HepG2 (cell line): Measurements from ENCODE around the gene UROD. TPM values are rescaled to one million over a fixed set of nuclear protein-coding genes. Genes with fewer than 3 reads are reported as not detected.

Experiments
- BORCS8-MEF2B ChIP-seq: sonication (generic); formaldehyde crosslinking; IDR thresholded peaks from 2 replicates; pipeline ENCODE4 v1.8.0; 2022; ENCODE audit warnings: mild to moderate bottlenecking, missing genetic modification reagents
- CEBPG ChIP-seq: IDR thresholded peaks from 2 replicates; pipeline ENCODE4 v1.6.1; 2016
- CHD2 ChIP-seq: IDR thresholded peaks from 2 replicates; pipeline ENCODE4 v1.6.1; 2011; ENCODE audit warnings: low read depth, low read length, improper control_type of control experiment
- HDAC1 ChIP-seq: sonication (generic); formaldehyde crosslinking; IDR thresholded peaks from 2 replicates; pipeline ENCODE4 v1.5.1; 2020; ENCODE audit warnings: mild to moderate bottlenecking, missing genetic modification reagents
- HNF4A ChIP-seq: sonication (generic); formaldehyde crosslinking; IDR thresholded peaks from 2 replicates; pipeline ENCODE4 v1.4.0; 2020; ENCODE audit warnings: missing genetic modification reagents
- HOXA9 ChIP-seq: sonication (generic); formaldehyde crosslinking; IDR thresholded peaks from 2 replicates; pipeline ENCODE4 v1.8.1; 2022; ENCODE audit warnings: missing genetic modification reagents, mild to moderate bottlenecking, moderate library complexity, borderline replicate concordance
- POLR2AphosphoS5 ChIP-seq: IDR thresholded peaks from 2 replicates; pipeline ENCODE4 v1.6.1; 2012; ENCODE audit warnings: low read depth, low read length
- RAD21 ChIP-seq: fragments of 450-650 bp; formaldehyde crosslinking; IDR thresholded peaks from 2 replicates; pipeline ENCODE4 v1.5.0; 2020; ENCODE audit warnings: mild to moderate bottlenecking
- SALL2 ChIP-seq: sonication (generic); formaldehyde crosslinking; IDR thresholded peaks from 2 replicates; pipeline ENCODE4 v1.8.1; 2023; ENCODE audit warnings: mild to moderate bottlenecking, missing genetic modification reagents, inconsistent platforms
- SRSF4 ChIP-seq: fragments of 200-400 bp; formaldehyde crosslinking; IDR thresholded peaks from one replicate; pipeline ENCODE4 v1.6.1; 2018; ENCODE audit warnings: mild to moderate bottlenecking, low read depth, low read length, moderate library complexity; ENCODE audit not compliant: poor library complexity, severe bottlenecking
- XRCC5 ChIP-seq: fragments of 200-400 bp; formaldehyde crosslinking; optimal IDR thresholded peaks from 2 replicates; pipeline ENCODE3; 2017; ENCODE audit warnings: mild to moderate bottlenecking, low read length
- ZBTB38 ChIP-seq: sonication (generic); formaldehyde crosslinking; IDR thresholded peaks from 2 replicates; pipeline ENCODE4 v1.5.1; 2020; ENCODE audit warnings: mild to moderate bottlenecking, missing genetic modification reagents
- ZFYVE20 ChIP-seq: sonication (generic); formaldehyde crosslinking; IDR thresholded peaks from 2 replicates; pipeline ENCODE4 v1.8.0; 2023; ENCODE audit warnings: low read depth, mild to moderate bottlenecking, moderate library complexity, missing genetic modification reagents, borderline replicate concordance
- ZNF337 ChIP-seq: sonication (generic); formaldehyde crosslinking; IDR thresholded peaks from 2 replicates; pipeline ENCODE4 v1.5.1; 2020; ENCODE audit warnings: missing genetic modification reagents, low read depth, mild to moderate bottlenecking, borderline replicate concordance
- ZNF567 ChIP-seq: sonication (generic); formaldehyde crosslinking; IDR thresholded peaks from 2 replicates; pipeline ENCODE4 v1.8.1; 2023; ENCODE audit warnings: mild to moderate bottlenecking, missing genetic modification reagents, borderline replicate concordance
- ZNF720 ChIP-seq: sonication (generic); formaldehyde crosslinking; IDR thresholded peaks from 2 replicates; pipeline ENCODE4 v1.4.0; 2020; ENCODE audit warnings: missing genetic modification reagents
- ZNF724P ChIP-seq: sonication (generic); formaldehyde crosslinking; IDR thresholded peaks from 2 replicates; pipeline ENCODE4 v1.8.0; 2022; ENCODE audit warnings: missing genetic modification reagents, borderline replicate concordance
- ZNF749 ChIP-seq: sonication (generic); formaldehyde crosslinking; IDR thresholded peaks from 2 replicates; pipeline ENCODE4 v1.8.0; 2022; ENCODE audit warnings: mild to moderate bottlenecking, missing genetic modification reagents, moderate library complexity, borderline replicate concordance
- ZNF816 ChIP-seq: sonication (generic); formaldehyde crosslinking; IDR thresholded peaks from 2 replicates; pipeline ENCODE4 v1.8.0; 2022; ENCODE audit warnings: missing genetic modification reagents, mild to moderate bottlenecking, borderline replicate concordance
- polyA plus RNA-seq, 8 experiments: library from polyadenylated mRNA; depleted of rRNA in 3 of 8; stranded (reverse) in 7 of 8; unstranded in 1 of 8; fragments of >200 nt; fragmentation: Illumina TruSeq in 4 of 8; extraction: Trizol in 4 of 8; gene quantifications; 2 replicates each; pipeline versions ENCODE4 v1.2.1 to v1.2.3, GENCODE V29; 2011 to 2016; ENCODE audit warnings: low read depth in 4 of 8, missing spikeins in 1 of 8, mixed read lengths in 1 of 8; ENCODE audit not compliant: insufficient read depth in 1 of 8
- total RNA-seq, 5 experiments: library from RNA; depleted of rRNA; stranded (reverse); fragments of >200 nt; fragmentation: Illumina TruSeq; extraction: Trizol; gene quantifications; 2 replicates each; pipeline ENCODE4 v1.2.3, GENCODE V29; 2016; ENCODE audit warnings: low read depth in 1 of 5
- TF ChIP-seq, protein P1 (sequence below): sonication (generic); formaldehyde crosslinking; IDR thresholded peaks from 2 replicates; pipeline ENCODE4 v1.4.0; 2020; ENCODE audit warnings: mild to moderate bottlenecking, missing genetic modification reagents, borderline replicate concordance
- TF ChIP-seq, protein P2 (sequence below): sonication (generic); formaldehyde crosslinking; IDR thresholded peaks from 2 replicates; pipeline ENCODE4 v1.9.0; 2021; ENCODE audit warnings: missing genetic modification reagents, borderline replicate concordance
- TF ChIP-seq, protein P3 (sequence below): sonication (generic); formaldehyde crosslinking; IDR thresholded peaks from 2 replicates; pipeline ENCODE4 v1.4.0; 2020; ENCODE audit warnings: missing genetic modification reagents

Gene UROD
- total and polyA plus RNA-seq, 2 of the 13 experiments (the other 11 are each of a cell fraction or from before 2014, with no cell fraction given): 162 to 171 TPM

DNA sequence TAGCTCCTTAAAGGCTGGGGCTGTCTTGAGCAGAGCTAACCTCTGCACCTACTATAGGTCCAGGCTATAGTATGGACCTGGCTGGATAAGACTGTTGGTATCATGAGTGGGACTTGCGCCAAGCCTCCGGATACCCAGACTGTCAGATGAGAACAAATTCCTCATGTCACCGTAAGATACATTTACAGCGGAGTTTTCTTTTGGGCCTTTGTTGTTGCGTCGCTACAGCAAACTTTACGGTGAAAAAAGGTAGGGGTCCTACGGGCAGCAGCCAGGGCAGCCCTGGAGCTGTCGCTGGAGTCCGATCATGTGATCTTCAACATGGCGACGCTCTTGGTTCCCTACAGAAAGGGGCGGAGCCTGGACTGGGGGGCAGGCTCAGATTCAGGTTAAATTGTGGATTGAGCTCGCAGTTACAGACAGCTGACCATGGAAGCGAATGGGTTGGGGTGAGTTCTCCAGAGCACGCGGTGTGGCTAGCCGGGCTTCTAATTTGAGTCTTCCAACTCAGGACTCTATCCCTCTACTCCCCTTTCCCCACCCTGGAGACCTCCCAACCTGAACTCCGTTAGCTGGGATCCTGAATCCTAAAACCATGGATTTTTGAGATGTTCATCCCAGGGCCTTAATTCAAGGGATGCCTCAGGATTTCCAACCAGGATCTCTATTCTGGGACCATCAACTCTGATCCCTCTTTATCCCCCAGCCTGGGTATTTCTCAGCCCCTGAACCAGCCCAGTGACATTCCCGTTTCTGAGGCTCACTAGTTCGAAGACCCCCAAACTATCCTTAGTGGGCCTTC, at the start of gene UROD (continued):
- TF ChIP-seq ZFYVE20 (no peak), ZBTB38 (CRISPR knock-in tag) (peak; percentile 38; the same call in 1 of the 2 replicates), CHD2 (no peak), ZNF337 (CRISPR knock-in tag) (no peak), ZNF724P (CRISPR knock-in tag) (no peak), SALL2 (peak; percentile 28; the same call in 1 of the 2 replicates), XRCC5 (peak; percentile 48), POLR2AphosphoS5 (peak; percentile 94), ZNF720 (CRISPR knock-in tag) (no peak), BORCS8-MEF2B (CRISPR knock-in tag) (0 out of 2 replicates have a peak, but pooled peaks have one; percentile 39), RAD21 (no peak), HDAC1 (peak; percentile 89), HOXA9 (CRISPR knock-in tag) (no peak), SRSF4 (no peak), ZNF816 (CRISPR knock-in tag) (no peak), HNF4A (CRISPR knock-in tag) (peak; percentile 31; the same call in 1 of the 2 replicates), CEBPG (CRISPR knock-in tag) (no peak), ZNF749 (CRISPR knock-in tag) (no peak), ZNF567 (CRISPR knock-in tag) (0 out of 2 replicates have a peak, but pooled peaks have one; percentile 23)
- TF ChIP-seq, protein P1, sequence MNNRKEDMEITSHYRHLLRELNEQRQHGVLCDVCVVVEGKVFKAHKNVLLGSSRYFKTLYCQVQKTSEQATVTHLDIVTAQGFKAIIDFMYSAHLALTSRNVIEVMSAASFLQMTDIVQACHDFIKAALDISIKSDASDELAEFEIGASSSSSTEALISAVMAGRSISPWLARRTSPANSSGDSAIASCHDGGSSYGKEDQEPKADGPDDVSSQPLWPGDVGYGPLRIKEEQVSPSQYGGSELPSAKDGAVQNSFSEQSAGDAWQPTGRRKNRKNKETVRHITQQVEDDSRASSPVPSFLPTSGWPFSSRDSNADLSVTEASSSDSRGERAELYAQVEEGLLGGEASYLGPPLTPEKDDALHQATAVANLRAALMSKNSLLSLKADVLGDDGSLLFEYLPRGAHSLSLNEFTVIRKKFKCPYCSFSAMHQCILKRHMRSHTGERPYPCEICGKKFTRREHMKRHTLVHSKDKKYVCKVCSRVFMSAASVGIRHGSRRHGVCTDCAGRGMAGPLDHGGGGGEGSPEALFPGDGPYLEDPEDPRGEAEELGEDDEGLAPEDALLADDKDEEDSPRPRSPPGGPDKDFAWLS: no peak
- TF ChIP-seq, protein P2, sequence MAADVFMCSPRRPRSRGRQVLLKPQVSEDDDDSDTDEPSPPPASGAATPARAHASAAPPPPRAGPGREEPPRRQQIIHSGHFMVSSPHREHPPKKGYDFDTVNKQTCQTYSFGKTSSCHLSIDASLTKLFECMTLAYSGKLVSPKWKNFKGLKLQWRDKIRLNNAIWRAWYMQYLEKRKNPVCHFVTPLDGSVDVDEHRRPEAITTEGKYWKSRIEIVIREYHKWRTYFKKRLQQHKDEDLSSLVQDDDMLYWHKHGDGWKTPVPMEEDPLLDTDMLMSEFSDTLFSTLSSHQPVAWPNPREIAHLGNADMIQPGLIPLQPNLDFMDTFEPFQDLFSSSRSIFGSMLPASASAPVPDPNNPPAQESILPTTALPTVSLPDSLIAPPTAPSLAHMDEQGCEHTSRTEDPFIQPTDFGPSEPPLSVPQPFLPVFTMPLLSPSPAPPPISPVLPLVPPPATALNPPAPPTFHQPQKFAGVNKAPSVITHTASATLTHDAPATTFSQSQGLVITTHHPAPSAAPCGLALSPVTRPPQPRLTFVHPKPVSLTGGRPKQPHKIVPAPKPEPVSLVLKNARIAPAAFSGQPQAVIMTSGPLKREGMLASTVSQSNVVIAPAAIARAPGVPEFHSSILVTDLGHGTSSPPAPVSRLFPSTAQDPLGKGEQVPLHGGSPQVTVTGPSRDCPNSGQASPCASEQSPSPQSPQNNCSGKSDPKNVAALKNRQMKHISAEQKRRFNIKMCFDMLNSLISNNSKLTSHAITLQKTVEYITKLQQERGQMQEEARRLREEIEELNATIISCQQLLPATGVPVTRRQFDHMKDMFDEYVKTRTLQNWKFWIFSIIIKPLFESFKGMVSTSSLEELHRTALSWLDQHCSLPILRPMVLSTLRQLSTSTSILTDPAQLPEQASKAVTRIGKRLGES (CRISPR knock-in tag): no peak
- TF ChIP-seq, protein P3, sequence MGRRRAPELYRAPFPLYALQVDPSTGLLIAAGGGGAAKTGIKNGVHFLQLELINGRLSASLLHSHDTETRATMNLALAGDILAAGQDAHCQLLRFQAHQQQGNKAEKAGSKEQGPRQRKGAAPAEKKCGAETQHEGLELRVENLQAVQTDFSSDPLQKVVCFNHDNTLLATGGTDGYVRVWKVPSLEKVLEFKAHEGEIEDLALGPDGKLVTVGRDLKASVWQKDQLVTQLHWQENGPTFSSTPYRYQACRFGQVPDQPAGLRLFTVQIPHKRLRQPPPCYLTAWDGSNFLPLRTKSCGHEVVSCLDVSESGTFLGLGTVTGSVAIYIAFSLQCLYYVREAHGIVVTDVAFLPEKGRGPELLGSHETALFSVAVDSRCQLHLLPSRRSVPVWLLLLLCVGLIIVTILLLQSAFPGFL: no peak
